GM12864 (cell line): Measurements from ENCODE around the gene WDR93.

ENCODE experiments used
- DNase-seq: peaks from one replicate; pipeline ENCODE4 v3.0.0-alpha.2; 2011; ENCODE audit warnings: low read depth
- H3K4me3 ChIP-seq: 2 replicates; pipeline ENCODE4 v1.5.1; 2011; ENCODE audit warnings: mild to moderate bottlenecking, low read depth, low read length, control low read depth
- CTCF ChIP-seq: IDR thresholded peaks from 2 replicates; pipeline ENCODE4 v1.5.1; 2011; ENCODE audit warnings: low read depth, mild to moderate bottlenecking, moderate library complexity, low read length, control low read depth, inconsistent platforms; ENCODE audit errors: missing control alignments

WDR93 gene

GRCh38 chr15:89751748-89752147, 61.1 kb downstream of the WDR93 start:
- no peak for DNase-seq
- TF ChIP-seq CTCF: no peak
- H3K4me3 ChIP-seq: no peak overlapping the region; the same call in 1 of the 2 replicates

- DNase-seq: no peak
- TF ChIP-seq CTCF: no peak
- no peak overlapping the region for H3K4me3 ChIP-seq
Measured at GRCh38 chr15:89753855-89754254, 63.2 kb downstream of the WDR93 start.

DNA sequence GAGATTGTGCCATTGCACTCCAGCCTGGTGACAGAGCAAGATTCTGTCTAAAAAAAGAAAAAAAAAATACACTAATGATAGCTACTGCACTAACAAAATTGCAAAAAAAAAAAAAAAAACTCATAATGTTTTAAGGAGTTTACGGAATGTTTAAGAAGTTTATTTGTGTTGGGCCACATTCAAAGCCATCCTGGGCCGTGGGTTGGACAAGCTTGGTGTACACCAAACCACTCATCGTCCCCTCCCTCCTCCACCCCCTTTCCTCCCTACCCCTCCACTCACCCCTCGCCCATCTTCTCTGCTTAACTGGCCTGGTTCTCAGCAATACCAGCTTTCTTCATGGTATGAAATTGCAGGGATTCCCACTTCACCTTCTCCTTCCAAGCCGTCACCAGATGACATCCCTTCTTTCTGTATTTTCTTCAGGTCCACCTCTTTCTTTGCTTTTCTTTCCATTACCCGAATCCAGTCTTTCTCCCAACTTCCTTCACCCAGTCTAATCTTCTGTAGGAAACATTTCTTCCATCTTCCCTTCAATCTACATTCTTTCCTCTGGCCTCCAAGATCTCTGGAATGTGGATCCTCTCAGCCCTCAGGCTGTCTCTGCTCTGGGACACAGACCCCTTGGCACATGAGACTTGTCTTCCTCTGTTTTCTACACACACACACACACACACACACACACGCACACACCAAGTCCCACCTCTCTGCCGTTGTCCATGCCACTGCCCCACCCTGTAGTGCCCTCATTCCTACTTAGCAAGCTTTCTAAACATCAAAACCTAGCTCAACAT, 63.9 kb downstream of the WDR93 start:
- no peak for TF ChIP-seq CTCF
- H3K4me3 ChIP-seq: no peak overlapping the region
- DNase-seq: no peak

GRCh38 chr15:89755701-89756100, 65.1 kb downstream of the WDR93 start:
- TF ChIP-seq CTCF: no peak
- no peak for DNase-seq
- H3K4me3 ChIP-seq: no peak overlapping the region

DNA sequence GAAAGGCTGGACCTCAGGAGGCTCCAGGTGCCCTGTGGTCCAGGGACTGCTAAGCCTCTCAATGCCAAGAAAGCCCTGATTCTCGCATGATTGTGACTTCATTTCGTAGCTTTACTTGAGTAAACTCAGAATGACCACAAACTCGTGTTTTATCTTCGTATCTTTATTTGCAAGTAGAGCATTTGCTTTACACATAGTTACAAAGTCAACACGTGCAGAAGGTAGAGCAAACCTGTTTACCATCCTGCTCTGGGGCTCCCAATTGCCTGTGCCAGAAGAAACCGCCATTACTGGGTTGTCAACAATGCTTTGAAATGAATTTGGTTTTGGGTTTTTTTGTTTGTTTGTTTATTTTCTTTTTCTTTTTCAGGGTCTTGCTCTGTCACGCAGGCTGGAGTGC, 66.3 kb downstream of the WDR93 start:
- no peak for TF ChIP-seq CTCF
- no peak overlapping the region for H3K4me3 ChIP-seq
- DNase-seq: no peak

- DNase-seq: no peak
- H3K4me3 ChIP-seq: no peak overlapping the region
- no peak for TF ChIP-seq CTCF
Measured at GRCh38 chr15:89758283-89758682, 67.7 kb downstream of the WDR93 start.

DNA sequence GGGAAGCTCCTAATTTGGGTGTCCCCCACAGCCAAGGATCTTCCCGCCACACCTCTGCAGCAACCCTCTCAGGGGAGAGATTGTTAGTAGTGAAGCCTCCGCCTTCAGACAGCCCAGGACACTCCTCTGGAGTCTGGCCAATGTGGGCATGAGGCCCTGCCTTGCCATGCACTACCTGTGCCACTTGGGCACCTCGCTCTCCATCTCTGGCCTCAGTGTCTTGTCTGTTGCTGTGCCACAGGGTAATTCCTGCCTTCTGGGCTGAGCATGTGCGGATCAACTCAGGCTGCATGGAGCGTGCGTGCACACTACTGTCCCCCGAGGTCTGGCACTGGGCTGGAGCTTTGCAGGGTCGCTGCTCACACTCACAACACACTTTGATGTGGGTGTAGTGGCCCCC, 68.4 kb downstream of the WDR93 start:
- DNase-seq: no peak
- no peak for TF ChIP-seq CTCF
- H3K4me3 ChIP-seq: no peak overlapping the region
